ENCODE data around the gene ZNF573.

Gene ZNF573

GRCh38 chr19:37698216-37698615, 81.2 kb downstream of the ZNF573 start:
- no peak overlapping the region for H2AFZ ChIP-seq (ENCODE audit: low read depth, low read length, severe bottlenecking)
- H3K36me3 ChIP-seq (ENCODE audit: low read length) = peaks cover 29% of the 10 kb centered on the region
- H3K79me2 ChIP-seq (ENCODE audit: insufficient read depth, low read length) = no peaks in the 10 kb centered on the region
- no peak overlapping the region for H3K9ac ChIP-seq (ENCODE audit: low read length)
- H3F3A ChIP-seq (ENCODE audit: insufficient read depth) = peaks cover 5% of the 10 kb centered on the region; the same call in 1 of the 2 replicates
- no peak overlapping the region for H3K27ac ChIP-seq (ENCODE audit: low read depth, low read length)
- H3K9me3 ChIP-seq (ENCODE audit: insufficient read depth, low read length) = no peaks in the 10 kb centered on the region
- H3K4me2 ChIP-seq (ENCODE audit: low read depth, low read length, poor library complexity, severe bottlenecking) = no peak overlapping the region
- H3K9me2 ChIP-seq (replicated peaks; ENCODE audit: insufficient read depth, low read length) = no peaks in the 10 kb centered on the region
- no peak overlapping the region for H3K4me3 ChIP-seq (ENCODE audit: insufficient read depth, low read length, poor library complexity, severe bottlenecking)
- TF ChIP-seq EZH2phosphoT487 (conservative IDR thresholded peaks at IDR 0.05; ENCODE audit: low read length) (no peak), CTCF (IDR thresholded peaks at IDR 0.05; ENCODE audit: insufficient read depth, low read length, poor library complexity, severe bottlenecking) (no peak)
- no peaks in the 10 kb centered on the region for H4K20me1 ChIP-seq (ENCODE audit: low read depth, low read length)
- no peaks in the 10 kb centered on the region for H3K27me3 ChIP-seq (ENCODE audit: low read length)

- peaks cover 18% of the 10 kb centered on the region for H3K36me3 ChIP-seq (ENCODE audit: low read length)
- H3F3A ChIP-seq (ENCODE audit: insufficient read depth) = peaks cover 5% of the 10 kb centered on the region; the same call in 1 of the 2 replicates
- H3K79me2 ChIP-seq (ENCODE audit: insufficient read depth, low read length) = peaks cover 7% of the 10 kb centered on the region
- no peaks in the 10 kb centered on the region for H4K20me1 ChIP-seq (ENCODE audit: low read depth, low read length)
- no peaks in the 10 kb centered on the region for H3K9me3 ChIP-seq (ENCODE audit: insufficient read depth, low read length)
- no peaks in the 10 kb centered on the region for H3K27me3 ChIP-seq (ENCODE audit: low read length)
- H3K27ac ChIP-seq (ENCODE audit: low read depth, low read length) = no peak overlapping the region
- TF ChIP-seq CTCF (IDR thresholded peaks at IDR 0.05; ENCODE audit: insufficient read depth, low read length, poor library complexity, severe bottlenecking) = no peak
- TF ChIP-seq EZH2phosphoT487 (conservative IDR thresholded peaks at IDR 0.05; ENCODE audit: low read length) = no peak
- H3K9me2 ChIP-seq (replicated peaks; ENCODE audit: insufficient read depth, low read length) = no peaks in the 10 kb centered on the region
- no peak overlapping the region for H3K9ac ChIP-seq (ENCODE audit: low read length)
- no peak overlapping the region for H3K4me2 ChIP-seq (ENCODE audit: low read depth, low read length, poor library complexity, severe bottlenecking)
- no peak overlapping the region for H3K4me3 ChIP-seq (ENCODE audit: insufficient read depth, low read length, poor library complexity, severe bottlenecking)
- H2AFZ ChIP-seq (ENCODE audit: low read depth, low read length, severe bottlenecking) = no peak overlapping the region
These were observed 84.1 kb downstream of the ZNF573 start for GRCh38 chr19:37695144-37695899.

- H3K27me3 ChIP-seq (ENCODE audit: low read length) = no peaks in the 10 kb centered on the region
These were observed 86.3 kb downstream of the ZNF573 start for GRCh38 chr19:37692956-37693620.

More at GRCh38 chr19:37692956-37693620, 86.3 kb downstream of the ZNF573 start:
- peaks cover 7% of the 10 kb centered on the region for H3K79me2 ChIP-seq (ENCODE audit: insufficient read depth, low read length)
- H3F3A ChIP-seq (ENCODE audit: insufficient read depth) = peaks cover 5% of the 10 kb centered on the region; the same call in 1 of the 2 replicates
- no peak overlapping the region for H3K4me2 ChIP-seq (ENCODE audit: low read depth, low read length, poor library complexity, severe bottlenecking)
- no peaks in the 10 kb centered on the region for H3K9me2 ChIP-seq (replicated peaks; ENCODE audit: insufficient read depth, low read length)
- H3K9ac ChIP-seq (ENCODE audit: low read length) = no peak overlapping the region
- TF ChIP-seq CTCF (IDR thresholded peaks at IDR 0.05; ENCODE audit: insufficient read depth, low read length, poor library complexity, severe bottlenecking) (no peak), EZH2phosphoT487 (conservative IDR thresholded peaks at IDR 0.05; ENCODE audit: low read length) (no peak)
- H3K4me3 ChIP-seq (ENCODE audit: insufficient read depth, low read length, poor library complexity, severe bottlenecking) = no peak overlapping the region
- H3K9me3 ChIP-seq (ENCODE audit: insufficient read depth, low read length) = no peaks in the 10 kb centered on the region
- H3K27ac ChIP-seq (ENCODE audit: low read depth, low read length) = no peak overlapping the region
- H4K20me1 ChIP-seq (ENCODE audit: low read depth, low read length) = no peaks in the 10 kb centered on the region
- H2AFZ ChIP-seq (ENCODE audit: low read depth, low read length, severe bottlenecking) = no peak overlapping the region
- no peaks in the 10 kb centered on the region for H3K36me3 ChIP-seq (ENCODE audit: low read length)
